Heart right ventricle (tissue), 16 donors: Measurements from ENCODE around the gene ULK2. TPM values are rescaled to one million over a fixed set of nuclear protein-coding genes. Genes with fewer than 3 reads are reported as not detected.
"Not testable (repeated sequence)": the region's sequence is repeated elsewhere in the genome, so short reads cannot be mapped to it uniquely, and the experiment has no call there.

Source experiments
- ATAC-seq, 8 donors: fragments of 200-7000 bp; cut with Tn5 transposase; one replicate each; pipeline ENCODE4 v1.9.1; 2020; ENCODE audit warnings: mild to moderate bottlenecking in 8 of 8, moderate library complexity in 8 of 8, moderate number of reproducible peaks in 1 of 8
- DNase-seq, 2 donors: peaks; one replicate each; pipeline ENCODE4 v3.0.0-alpha.2; 2020
- H3K27ac ChIP-seq, 10 donors: fragments of 200-600 bp; sonication (generic) in 2 of 10; one replicate each; pipeline versions ENCODE4 v1.5.0 to v1.8.0; 2020 to 2022; ENCODE audit warnings: mild to moderate bottlenecking in 3 of 10
- H3K27me3 ChIP-seq, 7 donors: fragments of 200-600 bp; one replicate each; pipeline ENCODE4 v1.8.0; 2021 to 2022; ENCODE audit warnings: mild to moderate bottlenecking in 2 of 7
- H3K36me3 ChIP-seq, 9 donors: fragments of 200-600 bp; sonication (generic) in 1 of 9; one replicate each; pipeline versions ENCODE4 v1.5.0 to v1.8.0; 2020 to 2022; ENCODE audit warnings: mild to moderate bottlenecking in 2 of 9
- H3K4me1 ChIP-seq, 9 donors: fragments of 200-600 bp; sonication (generic) in 1 of 9; one replicate each; pipeline versions ENCODE4 v1.5.0 to v1.8.0; 2020 to 2022; ENCODE audit warnings: mild to moderate bottlenecking in 4 of 9
- H3K4me3 ChIP-seq, 10 donors: fragments of 200-600 bp; sonication (generic) in 2 of 10; one replicate each; pipeline versions ENCODE4 v1.5.0 to v1.8.0; 2020 to 2022; ENCODE audit warnings: mild to moderate bottlenecking in 7 of 10, moderate library complexity in 2 of 10
- H3K9me3 ChIP-seq, 11 donors: fragments of 200-600 bp in 10 of 11; sonication (generic) in 2 of 11; one replicate each; pipeline versions ENCODE4 v1.5.0 to v1.8.0; 2013 to 2022; ENCODE audit warnings: mild to moderate bottlenecking in 2 of 11, control low read depth in 1 of 11, moderate library complexity in 1 of 11
- WGBS, 2 donors: extraction: QIAGEN DNeasy Blood & Tissue Kit; methylation state at CpG; one replicate each; pipeline ENCODE4 v1.1.7; 2013; ENCODE audit warnings: inconsistent platforms in 1 of 2; 5-methylcytosine and 5-hydroxymethylcytosine counted together
- intact Hi-C, 10 donors: fragments of 100-400 bp; cut with DNase I; formaldehyde crosslinking; loops; one replicate each; pipeline versions ENCODE4 v1.11.1 to v1.14.2; 2022
- polyA plus RNA-seq, 2 donors: library from polyadenylated mRNA; stranded (reverse); fragments of 200-250 nt; gene quantifications; one replicate each; pipeline ENCODE4 v1.2.3, GENCODE V29; 2013
- total RNA-seq, 10 donors: library from RNA; stranded (reverse); fragmentation: NEBNext Ultra II Directional in 3 of 10; extraction: Animal tissue kit (Norgen Biotek cat#: 25700) in 3 of 10; gene quantifications; one replicate each; pipeline versions ENCODE4 v1.2.1 to v1.2.4, GENCODE V29; 2021 to 2023
- TF ChIP-seq, protein P1 (sequence below), 9 donors: fragments of 200-600 bp; sonication (generic) in 2 of 9; IDR thresholded peaks; one replicate each; pipeline versions ENCODE4 v1.5.0 to v1.8.0; 2021 to 2022; ENCODE audit warnings: antibody characterized with exemption in 9 of 9, mild to moderate bottlenecking in 5 of 9, moderate library complexity in 1 of 9
- donor health status: Arrhythmogenic right ventricular cardiomyopathy.
- donor health status: ischemic (EF 13 %, LVEDD 7.1; RV severe dilation, severe dysfunction).
- donor health status: healthy with polysubstance abuse.
- donor health status: DM: no; HTN: yes; CAD: no.
- donor health status: DM: no; HTN: no; CAD: no.
- donor health status: ischemic (EF 25% LVEDD 6.9; RV normal size, moderate dysfunction).
- donor health status: ischemic (EF 25% LVEDD 5.7; RV mildly dilated, moderate dysfunction).
- donor health status: healthy.
- donor health status: DM: yes; HTN: yes; CAD: no.
- donor health status: Ischemic cardiomyopathy.
- donor health status: ischemic (EF 35%, LVEDD 5.7; RV mildly dilated, moderate dysfunction).
- donor health status: nonischemic (EF 11% LVEDD 7.7; RV severe dilation, severe dysfunction).
- donor health status: DM: yes; HTN: yes; CAD: no.
- donor health status: PGD.
- donor health status: ischemic (EF 29% LVEDD 5.4; RV normal size, mild dysfunction).
- donor health status: nonischemic (EF 23%, LVEDD 6.1; RV moderate dilation, normal function).

The ULK2 gene
- total and polyA plus RNA-seq, 12 donors: 2.9 to 23.7 (median 16.7) TPM

DNA sequence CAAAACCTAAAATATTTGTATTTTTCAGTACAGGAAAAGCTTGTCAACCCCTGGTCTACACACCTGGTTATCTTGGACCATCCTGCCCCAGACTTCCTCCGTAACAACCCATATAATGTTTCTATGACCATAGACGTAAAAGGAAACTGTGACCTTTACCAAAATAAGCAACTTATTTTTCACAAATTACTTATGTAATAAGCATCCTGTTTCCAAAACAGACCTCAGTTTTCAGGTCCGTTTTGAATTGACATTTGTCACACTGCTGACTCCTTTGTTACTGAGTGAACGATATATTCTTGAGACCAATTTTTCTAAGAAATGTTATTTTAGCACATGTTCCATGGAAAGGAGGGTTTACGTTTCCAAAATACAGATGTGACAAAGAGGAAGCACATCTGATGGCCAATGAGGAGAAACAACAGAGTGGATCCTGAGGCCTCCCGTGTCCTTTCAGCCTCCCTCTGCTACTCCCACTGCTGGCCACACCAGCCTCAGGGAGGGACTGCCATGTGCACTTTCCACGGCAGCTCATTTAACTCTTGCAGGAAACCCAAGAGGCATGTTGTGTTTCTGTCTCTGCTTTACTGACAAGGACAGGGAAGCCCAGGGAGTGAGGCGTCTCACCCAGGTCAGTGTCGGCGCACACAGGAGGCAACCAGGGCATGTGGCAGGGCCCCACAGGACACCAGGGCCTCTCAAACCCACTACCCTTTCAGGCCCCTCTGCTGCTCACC lies 99.5 kb downstream of the ULK2 start:
- H3K36me3 ChIP-seq: peaks cover 0 to 3% (median 0%) of the 10 kb centered on the region in 9 donors
- no peaks in the 10 kb centered on the region for H3K27me3 ChIP-seq
- 52 to 60% methylated on average over 10 of the region's 10 CpGs for WGBS, 2 donors
- no peaks in the 10 kb centered on the region for H3K9me3 ChIP-seq
- H3K4me3 ChIP-seq: no peak overlapping the region
- ATAC-seq: peak in 1 of 8 donors; percentile 27
- H3K4me1 ChIP-seq: peaks cover 0 to 7% (median 0%) of the 10 kb centered on the region in 9 donors
- TF ChIP-seq, protein P1, sequence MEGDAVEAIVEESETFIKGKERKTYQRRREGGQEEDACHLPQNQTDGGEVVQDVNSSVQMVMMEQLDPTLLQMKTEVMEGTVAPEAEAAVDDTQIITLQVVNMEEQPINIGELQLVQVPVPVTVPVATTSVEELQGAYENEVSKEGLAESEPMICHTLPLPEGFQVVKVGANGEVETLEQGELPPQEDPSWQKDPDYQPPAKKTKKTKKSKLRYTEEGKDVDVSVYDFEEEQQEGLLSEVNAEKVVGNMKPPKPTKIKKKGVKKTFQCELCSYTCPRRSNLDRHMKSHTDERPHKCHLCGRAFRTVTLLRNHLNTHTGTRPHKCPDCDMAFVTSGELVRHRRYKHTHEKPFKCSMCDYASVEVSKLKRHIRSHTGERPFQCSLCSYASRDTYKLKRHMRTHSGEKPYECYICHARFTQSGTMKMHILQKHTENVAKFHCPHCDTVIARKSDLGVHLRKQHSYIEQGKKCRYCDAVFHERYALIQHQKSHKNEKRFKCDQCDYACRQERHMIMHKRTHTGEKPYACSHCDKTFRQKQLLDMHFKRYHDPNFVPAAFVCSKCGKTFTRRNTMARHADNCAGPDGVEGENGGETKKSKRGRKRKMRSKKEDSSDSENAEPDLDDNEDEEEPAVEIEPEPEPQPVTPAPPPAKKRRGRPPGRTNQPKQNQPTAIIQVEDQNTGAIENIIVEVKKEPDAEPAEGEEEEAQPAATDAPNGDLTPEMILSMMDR (IDR thresholded peaks at IDR 0.05): no peak
- no peak for DNase-seq
- H3K27ac ChIP-seq: no peak overlapping the region
- intact Hi-C loops: loop anchor here in 7 of 10 donors (5.0 to 10.0 kb wide), 5 partner anchors 63 to 406 kb away; partner anchors contain the start of genes B9D1 (in 5 of the 7) and ALDH3A2 (in 2 of the 7)

GRCh38 chr17:19766421-19767270 lies 101.1 kb downstream of the ULK2 start:
- peak; percentile 77 to 84 for DNase-seq
- ATAC-seq: peak; percentile 89 to 95 (median 90)
- intact Hi-C loops: loop anchor here in 9 of 10 donors (1.0 to 10.0 kb wide), 9 partner anchors 62 to 404 kb away; partner anchors contain the start of genes B9D1 (in 7 of the 9) and ALDH3A2 (in 2 of the 9)
- H3K4me1 ChIP-seq: peaks cover 0 to 11% (median 0%) of the 10 kb centered on the region in 9 donors
- peak overlapping the region in 1 of 10 donors; percentile 3 for H3K27ac ChIP-seq
- no peaks in the 10 kb centered on the region for H3K9me3 ChIP-seq
- H3K36me3 ChIP-seq: peaks cover 0 to under 1% (median 0%) of the 10 kb centered on the region in 9 donors
- 18 to 19% methylated on average over 12 of the region's 12 CpGs for WGBS, 2 donors
- TF ChIP-seq, protein P1 (IDR thresholded peaks at IDR 0.05): peak; percentile 80 to 99 (median 98)
- no peaks in the 10 kb centered on the region for H3K27me3 ChIP-seq
- no peak overlapping the region for H3K4me3 ChIP-seq

DNA sequence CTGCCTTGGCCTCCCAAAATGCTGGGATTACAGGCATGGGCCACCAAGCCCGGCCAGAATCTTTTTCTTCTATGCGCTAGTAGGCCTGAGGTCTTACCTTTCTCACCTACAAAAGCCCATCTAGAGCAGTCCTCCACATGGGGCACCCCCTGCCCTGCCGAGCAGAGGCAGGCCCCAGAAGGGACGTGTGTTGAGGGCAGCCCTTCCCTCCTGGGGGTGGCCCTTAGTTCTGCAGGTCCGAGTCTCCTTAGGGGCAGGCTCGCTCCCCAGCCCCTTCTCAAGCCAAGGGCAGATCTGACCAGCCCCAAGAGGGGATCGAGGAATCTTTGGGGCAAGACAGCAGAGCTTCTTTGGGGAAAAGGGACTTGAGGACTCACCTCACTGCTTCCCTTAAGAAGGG lies 101.7 kb downstream of the ULK2 start:
- TF ChIP-seq, protein P1 (IDR thresholded peaks at IDR 0.05): no peak
- Histone ChIP-seq H3K27ac (no peak overlapping the region), H3K27me3 (no peaks in the 10 kb centered on the region), H3K36me3 (no peaks in the 10 kb centered on the region), H3K4me3 (no peak overlapping the region), H3K4me1 (peaks cover 0 to 11% (median 0%) of the 10 kb centered on the region in 9 donors), H3K9me3 (no peaks in the 10 kb centered on the region)
- intact Hi-C loops: loop anchor here in 9 of 10 donors (1.0 to 10.0 kb wide), 9 partner anchors 61 to 404 kb away; partner anchors contain the start of genes B9D1 (in 7 of the 9) and ALDH3A2 (in 2 of the 9)
- ATAC-seq (peak in 1 of 8 donors; percentile 4), DNase-seq (no peak)
- WGBS, 2 donors: 72% methylated on average over 7 of the region's 7 CpGs

- not testable (repeated sequence) for ATAC-seq
- intact Hi-C loops: loop anchor here in 6 of 10 donors (2.0 to 10.0 kb wide), 7 partner anchors 59 to 402 kb away; partner anchors contain the start of genes B9D1 (in 3 of the 6) and ALDH3A2 (in 2 of the 6)
Observed at GRCh38 chr17:19763991-19764390, 103.7 kb downstream of the ULK2 start.

More at GRCh38 chr17:19763991-19764390, 103.7 kb downstream of the ULK2 start:
- H3K27ac ChIP-seq, H3K9me3 ChIP-seq, DNase-seq, H3K4me3 ChIP-seq, H3K27me3 ChIP-seq, H3K36me3 ChIP-seq: not testable (repeated sequence)
- WGBS, 2 donors: 92 to 94% methylated on average over 6 of the region's 6 CpGs
- peaks cover 0 to 11% (median 0%) of the 10 kb centered on the region in 9 donors for H3K4me1 ChIP-seq
